ENCODE data around the gene ANKRD13B.
A peak's percentile ranks its signal among the peaks of the same experiment; 100 is the strongest.

Gene ANKRD13B

DNA sequence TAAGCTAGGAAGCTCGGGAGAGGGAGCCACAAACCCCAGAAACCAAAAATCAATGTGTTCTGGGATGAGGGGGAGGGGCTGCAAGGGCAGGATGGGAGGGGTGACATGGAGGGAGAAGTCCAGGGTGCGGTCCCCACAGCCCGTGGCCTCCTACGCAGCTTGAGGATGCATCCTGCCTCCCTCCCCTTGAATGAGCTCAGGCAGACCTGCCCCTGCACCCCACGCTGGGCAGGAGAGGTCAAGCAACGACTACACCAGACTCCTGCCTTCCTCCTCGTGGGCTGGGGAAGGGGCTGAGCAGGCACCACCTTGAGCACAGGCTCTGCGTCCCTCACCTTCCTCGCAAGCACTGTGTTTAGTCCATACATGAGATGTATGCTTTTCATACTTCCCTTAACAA, 3.9 kb downstream of the ANKRD13B start:
- no peak for DNase-seq

DNA sequence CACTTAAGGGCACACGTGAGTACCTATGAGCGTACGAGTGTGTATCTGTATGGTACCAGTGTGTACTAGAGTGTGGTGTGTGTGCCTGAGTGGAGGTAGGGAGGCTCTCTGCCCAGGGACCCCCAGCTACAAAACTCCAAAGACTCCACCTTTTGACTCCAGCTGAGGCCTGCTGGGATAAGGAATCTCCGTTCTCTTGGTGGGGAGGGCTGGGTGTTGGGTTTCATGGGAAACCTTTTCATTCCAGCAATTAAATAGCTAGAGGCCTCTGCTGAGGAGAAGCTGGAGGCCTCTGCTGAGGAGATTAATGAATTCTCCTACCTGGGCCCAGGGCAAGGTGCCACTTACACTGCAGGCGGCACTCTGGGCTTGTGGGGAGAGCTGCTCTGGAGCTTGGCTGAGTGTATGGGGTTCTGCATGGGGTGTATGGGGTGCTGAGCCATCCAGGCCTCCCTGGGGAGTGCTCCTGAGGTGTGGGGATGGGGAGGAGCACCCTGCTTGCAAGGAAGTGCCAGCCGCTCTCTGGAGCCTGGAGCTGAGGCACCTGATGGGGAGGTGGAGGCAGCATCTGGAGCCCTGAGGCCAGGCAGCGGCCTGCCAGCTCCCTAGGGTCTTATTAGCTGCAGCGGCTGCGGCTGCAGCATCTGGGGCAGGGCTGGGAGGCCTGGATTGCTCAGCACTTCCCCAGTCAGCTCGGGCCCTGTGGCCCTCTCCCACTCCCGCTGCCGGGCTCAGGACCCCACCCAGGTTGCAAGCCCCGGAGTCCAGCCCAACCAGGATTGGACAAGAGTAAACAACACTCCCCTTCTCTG, 4.6 kb downstream of the ANKRD13B start:
- no peak for DNase-seq

DNA sequence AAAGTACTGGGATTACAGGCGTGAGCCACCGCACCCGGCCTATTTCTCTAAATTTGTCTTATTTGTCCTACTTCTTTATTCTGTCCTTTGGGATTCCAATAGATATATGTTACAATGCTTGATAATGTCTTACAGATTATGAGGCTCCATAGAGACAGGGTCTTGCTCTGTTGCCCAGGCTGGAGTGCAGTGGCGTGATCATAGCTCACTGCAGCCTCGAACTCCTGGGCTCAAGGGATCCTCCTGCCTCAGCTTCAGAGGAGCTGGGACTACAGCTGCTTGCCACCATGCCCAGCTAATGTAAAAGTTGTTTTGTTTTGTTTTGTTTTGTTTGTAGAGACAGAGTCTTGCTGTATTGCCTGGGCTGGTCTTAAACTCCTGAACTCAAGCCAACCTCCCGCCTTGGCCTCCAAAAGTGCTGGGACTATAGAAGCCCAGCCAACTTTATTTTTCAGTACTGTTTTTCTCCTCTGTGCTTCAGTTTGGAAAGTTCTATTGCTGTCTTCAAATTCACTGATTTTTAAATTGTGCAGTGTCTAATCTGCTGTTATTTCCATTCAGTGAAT, 10.3 kb downstream of the ANKRD13B start:
- no peak for DNase-seq

DNA sequence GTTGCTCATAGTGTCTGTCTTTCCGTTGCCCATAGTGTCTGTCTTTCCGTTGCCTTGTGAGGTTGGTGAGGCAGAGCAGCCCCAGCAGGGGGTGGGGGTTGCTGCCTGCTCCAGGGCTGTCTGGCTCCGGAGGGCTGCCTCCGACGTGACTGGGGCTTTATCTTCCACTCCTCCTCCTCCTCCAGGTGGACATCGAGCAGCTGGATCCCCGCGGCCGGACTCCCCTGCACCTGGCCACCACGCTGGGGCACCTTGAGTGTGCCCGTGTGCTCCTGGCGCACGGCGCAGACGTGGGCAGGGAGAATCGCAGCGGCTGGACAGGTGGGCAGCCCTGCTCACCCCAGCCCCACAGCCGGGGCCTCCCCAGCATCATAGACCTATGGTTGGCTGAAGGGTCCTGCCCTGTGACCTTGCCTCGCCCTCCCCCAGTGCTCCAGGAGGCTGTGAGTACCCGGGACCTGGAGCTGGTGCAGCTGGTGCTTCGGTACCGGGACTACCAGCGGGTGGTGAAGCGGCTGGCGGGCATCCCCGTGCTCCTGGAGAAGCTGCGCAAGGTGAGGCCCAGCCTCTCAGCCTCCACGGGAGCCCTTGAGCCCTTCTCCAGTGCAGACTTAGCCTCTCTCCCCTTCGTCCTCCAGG, 14.7 kb downstream of the ANKRD13B start:
- no peak for DNase-seq

DNA sequence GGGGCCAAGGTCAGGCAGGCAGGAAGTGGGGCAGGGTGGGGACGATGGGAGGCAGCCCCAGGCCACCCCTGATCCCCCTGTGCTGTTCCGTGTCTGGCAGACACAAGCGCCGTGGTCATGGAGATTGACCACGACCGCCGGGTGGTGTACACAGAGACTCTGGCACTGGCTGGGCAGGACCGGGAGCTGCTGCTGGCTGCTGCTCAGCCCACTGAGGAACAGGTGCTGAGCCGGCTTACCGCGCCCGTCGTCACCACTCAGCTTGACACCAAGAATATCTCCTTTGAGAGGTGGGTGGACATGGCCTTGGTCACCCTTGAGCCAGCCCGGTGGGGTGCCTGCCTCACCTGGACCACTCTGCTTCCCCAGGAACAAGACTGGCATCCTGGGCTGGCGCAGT, 16.1 kb downstream of the ANKRD13B start:
- no peak for DNase-seq

DNA sequence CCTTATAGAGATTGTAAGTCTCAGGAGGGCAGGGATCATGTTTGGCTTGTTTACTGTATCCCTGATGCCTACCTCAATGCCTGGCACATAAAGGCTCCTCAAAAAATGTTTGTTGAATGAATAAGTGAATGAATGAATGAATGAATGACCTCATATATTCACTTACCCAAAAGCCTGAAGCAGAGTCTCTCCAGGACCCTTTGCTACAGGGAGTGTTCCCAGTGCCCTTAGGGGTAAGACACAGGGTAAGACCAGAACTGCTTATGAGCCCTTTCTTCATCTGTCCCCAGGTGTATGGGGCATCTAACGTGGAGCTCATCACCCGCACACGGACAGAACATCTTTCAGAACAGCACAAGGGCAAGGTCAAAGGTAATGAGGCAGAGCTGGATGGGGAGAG, 17.5 kb downstream of the ANKRD13B start:
- no peak for DNase-seq

DNA sequence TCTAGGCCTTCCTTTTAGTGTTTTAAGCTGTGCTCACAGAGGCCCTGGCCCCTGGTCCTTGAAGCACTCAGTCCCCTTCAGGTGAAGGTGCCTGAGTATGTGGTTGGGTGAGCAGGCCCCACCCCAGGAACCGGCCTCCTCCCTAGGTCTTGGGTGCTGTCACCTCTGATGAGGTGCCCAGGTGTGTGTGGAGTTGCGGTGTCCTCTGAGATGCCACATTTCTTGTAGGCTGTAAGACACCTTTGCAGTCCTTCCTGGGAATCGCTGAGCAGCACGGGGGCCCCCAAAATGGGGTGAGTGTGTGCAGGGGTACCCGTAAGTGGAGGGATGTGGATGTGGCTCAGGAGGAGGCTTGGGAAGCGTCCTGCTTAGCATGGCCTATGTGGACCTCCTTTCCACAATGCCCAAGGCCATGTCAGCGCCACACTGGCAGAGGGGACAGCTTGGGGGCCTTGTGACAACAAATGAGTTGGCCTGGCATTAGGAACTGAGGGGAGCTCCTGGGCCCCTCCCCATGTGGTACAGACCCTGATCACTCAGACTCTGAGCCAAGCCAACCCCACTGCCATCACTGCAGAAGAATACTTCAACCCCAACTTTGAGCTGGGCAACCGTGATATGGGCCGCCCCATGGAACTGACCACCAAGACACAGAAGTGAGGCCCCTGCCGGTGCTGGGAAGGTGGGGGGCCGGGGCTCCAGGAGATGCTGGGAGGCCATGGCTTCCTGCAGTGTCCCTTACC, 18.6 kb downstream of the ANKRD13B start:
- DNase-seq = no peak

DNA sequence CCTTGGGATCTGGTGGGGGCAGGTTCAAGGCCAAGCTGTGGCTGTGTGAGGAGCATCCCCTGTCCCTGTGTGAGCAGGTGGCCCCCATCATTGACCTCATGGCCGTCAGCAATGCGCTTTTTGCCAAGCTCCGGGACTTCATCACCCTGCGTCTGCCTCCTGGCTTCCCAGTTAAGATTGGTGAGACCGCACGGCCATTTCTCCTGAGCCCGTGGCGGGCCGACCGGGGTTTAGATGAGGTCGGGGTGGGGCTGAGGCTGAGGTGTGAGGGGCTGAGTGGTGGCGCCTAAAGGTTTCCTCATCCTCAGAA, 19.1 kb downstream of the ANKRD13B start:
- no peak for DNase-seq

DNA sequence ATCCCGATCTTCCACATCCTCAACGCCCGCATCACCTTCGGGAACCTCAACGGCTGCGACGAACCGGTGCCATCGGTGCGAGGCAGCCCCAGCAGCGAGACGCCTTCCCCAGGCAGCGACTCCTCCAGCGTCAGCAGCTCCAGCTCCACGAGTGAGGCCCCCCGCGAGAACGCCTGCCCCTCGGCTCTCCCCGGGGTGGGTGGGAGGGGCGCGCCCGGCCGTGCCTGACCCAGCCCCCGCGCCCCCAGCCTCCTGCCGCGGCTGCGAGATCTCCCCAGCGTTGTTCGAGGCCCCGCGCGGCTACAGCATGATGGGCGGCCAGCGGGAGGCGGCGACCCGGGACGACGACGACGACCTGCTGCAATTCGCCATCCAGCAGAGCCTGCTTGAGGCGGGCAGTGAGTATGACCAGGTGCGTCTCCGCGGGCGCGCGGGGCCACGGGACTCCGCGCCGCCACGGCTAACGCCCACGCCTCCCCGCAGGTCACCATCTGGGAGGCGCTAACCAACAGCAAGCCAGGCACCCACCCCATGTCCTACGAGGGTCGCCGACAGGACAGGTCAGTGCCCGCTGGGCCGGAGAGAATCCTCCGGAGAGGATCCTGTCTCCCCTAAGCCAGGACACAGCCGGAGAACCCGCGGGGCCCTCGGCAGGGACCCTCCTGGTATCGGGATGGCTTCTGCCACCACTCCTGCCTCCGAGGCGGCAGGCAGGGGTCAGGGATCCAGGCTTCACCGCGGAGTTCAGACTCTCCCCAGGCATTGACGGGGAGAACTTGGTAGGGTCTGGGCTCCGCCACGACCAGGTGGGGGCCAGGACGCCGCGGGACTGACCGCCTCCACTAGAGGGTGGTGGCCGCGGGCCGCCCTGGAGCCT, 19.7 kb downstream of the ANKRD13B start:
- no peak for DNase-seq

DNA sequence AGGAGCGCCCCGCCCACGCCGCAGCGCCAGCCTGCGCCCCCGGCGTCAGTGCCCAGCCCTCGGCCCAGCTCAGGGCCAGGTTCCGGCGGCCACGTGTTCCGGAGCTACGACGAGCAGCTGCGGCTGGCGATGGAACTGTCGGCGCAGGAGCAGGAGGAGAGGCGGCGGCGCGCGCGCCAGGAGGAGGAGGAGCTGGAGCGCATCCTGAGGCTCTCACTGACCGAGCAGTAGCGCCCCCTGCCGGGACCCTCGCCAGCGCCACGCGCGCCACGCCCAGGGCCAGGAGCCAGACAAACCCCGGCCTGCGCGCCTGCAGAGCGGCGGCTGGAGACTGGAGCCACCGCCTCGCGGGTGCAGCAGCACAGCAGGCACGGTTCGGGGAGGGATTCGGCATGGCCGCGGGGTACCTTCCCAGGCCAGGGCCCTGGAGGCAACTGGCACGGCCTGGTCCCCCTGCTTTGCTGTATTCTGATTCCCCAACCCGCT, 20.5 kb downstream of the ANKRD13B start:
- peak; percentile 97 for DNase-seq

DNA sequence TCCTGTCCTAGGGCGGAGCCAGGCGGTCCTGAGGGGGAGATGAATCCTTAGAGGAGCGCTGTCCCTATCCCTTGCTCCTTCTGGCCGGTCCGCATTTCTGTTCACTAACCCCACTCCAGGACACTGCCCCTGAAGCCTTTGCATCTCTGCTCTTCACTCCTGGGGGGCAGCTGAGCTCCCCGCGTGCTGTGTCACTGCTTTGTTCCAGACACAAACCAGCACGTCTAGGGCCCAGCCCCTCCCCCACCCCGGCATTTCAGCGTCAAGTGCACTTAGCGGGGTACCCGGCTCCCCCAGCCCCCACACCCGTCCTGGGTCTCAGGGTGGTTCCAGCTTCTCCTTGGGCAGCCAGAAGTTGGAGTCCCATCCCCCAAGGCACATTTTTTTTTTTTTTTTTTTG, 20.9 kb downstream of the ANKRD13B start:
- no peak for DNase-seq

DNA sequence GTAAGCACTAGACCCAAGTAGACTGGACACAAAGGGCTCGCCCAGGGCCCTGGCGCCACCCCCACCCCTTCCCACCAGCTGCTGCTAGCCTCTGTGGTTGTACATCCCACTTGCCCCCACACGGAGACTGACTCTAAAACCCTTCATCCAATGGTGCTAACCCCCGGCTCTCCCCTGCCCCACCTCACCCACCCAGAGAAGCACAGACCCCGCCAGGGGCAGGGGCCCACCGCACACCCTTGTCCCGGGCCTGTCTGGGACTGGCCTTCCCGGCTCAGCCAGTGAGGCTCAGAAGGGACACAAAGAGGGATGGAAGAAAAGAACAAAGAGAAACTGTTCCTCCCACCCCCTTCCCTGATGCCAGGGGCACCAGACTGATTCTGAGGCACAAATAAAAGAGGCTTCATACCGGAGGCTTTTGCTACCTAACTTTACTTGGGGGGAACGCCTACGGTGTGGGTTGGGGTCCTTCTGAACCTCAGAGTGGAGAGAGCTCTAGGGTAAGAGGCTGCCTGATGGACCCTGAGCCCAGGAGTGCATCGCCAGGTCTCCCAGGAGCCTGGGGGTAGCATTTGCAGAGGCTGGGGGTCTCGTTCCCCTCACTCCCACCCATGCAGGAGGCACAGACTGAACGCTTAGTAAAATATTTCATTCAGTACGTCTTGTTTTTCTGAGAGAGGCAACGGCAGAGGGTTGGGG, 21.6 kb downstream of the ANKRD13B start:
- DNase-seq = no peak

DNA sequence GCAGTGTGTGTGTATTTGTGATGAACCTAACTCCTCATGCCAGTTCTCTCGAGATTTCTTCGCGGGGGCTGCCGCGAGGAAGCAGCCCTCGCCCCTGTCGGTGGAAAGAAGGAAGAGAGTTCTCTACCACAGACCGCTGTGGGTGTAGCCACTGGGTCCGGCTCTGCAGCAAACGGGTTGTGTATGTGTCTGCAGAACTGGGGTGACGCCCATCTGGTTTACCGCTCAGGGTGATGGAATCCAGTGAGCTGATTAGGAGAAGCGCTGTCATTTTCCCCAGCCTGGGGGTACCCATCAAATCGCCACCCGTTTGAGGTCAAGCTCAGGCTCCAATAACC, 22.1 kb downstream of the ANKRD13B start:
- peak; percentile 79 for DNase-seq

DNA sequence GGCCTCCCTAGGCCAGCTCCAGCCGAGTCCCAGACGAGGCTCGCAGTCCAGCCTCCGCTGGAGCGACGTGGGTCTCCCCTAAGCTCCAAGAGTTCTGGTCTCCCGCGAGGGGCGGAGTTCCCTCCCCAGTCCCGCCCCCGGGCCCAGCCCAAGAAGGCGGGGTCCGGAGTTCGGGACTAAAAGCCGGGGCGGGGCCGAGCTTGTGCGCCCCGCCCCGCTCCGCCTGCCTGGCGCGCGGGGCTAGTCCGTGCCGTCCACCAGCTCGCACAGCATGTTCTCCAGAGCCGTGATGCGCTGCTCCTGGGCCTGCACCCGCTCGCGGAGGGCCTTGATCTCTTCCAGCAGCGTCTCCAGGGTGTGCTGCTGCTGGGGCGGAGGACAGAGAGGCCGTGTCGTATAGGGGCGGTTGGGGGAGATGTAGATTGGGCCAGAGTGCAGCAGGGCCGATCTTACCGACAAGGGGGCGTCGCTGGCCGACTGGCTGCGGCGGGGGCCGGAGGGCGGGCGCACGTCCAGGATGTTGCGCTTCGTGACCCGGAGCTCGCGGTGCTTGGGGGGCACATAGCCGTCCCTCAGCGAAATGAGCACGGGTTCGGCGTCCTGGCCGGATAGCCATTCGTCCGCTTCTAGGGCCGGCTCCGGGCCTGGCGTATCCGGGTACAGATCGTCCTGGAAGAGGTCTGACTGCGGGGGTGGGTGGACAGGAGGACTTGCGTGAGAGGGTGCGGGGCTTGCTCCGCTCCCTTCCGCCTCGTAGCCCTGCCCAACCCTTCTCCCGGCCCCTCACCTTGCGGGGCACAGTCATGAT, 22.8 kb downstream of the ANKRD13B start:
- peak; percentile 91 for DNase-seq

DNA sequence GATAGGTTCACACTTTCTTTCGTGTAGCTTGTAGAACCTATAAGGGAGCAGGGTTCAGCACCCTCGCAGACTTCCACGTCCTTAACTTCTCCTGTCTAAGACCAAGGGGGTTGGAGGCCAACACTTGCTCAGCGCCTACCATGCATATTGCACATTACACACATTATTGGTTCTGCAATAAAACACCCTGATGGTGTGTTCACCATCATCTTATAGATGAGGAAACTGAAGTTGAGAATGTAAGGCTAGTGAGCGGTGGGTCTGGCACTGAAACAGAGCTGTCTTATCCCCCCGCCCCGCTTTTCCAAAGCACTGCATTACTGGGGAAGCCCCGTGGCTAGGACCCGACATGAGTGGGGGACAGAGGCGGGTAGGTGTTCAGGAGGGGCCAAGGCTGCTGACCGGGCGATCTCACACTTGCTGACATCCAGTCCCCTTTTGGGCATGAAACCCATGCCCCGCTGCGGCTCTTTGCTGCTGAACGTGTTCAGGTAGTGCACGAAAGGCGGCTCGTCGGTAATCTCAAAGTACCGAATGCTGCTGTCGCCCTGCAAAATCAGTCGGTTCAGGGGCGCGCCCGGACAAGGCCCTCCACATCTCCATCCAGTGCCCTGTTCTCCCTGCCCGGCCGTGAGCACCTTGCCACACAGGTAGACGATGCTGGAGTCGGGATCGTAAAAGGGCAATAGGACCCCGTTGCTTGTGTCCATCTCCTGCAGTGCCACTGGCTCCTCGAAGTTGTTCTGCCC, 23.5 kb downstream of the ANKRD13B start:
- DNase-seq = no peak

DNA sequence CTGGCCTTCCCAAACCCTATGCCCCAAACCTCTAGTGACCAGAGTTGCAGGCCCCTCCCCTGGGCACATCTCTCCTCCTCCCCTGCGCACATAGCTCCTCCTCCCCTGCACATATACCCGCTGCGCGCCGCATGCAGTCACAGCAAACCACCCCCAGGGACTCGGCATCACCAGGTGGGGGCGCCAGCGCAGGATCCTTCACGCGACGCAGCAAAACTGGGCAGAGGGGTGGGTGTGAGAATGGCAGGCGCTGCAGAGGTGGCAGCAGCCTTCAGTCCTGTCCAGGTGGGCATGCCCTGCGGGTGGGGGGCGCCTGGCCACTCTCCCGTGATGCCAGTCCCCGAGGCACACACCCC, 24.2 kb downstream of the ANKRD13B start:
- DNase-seq = peak; percentile 97

DNA sequence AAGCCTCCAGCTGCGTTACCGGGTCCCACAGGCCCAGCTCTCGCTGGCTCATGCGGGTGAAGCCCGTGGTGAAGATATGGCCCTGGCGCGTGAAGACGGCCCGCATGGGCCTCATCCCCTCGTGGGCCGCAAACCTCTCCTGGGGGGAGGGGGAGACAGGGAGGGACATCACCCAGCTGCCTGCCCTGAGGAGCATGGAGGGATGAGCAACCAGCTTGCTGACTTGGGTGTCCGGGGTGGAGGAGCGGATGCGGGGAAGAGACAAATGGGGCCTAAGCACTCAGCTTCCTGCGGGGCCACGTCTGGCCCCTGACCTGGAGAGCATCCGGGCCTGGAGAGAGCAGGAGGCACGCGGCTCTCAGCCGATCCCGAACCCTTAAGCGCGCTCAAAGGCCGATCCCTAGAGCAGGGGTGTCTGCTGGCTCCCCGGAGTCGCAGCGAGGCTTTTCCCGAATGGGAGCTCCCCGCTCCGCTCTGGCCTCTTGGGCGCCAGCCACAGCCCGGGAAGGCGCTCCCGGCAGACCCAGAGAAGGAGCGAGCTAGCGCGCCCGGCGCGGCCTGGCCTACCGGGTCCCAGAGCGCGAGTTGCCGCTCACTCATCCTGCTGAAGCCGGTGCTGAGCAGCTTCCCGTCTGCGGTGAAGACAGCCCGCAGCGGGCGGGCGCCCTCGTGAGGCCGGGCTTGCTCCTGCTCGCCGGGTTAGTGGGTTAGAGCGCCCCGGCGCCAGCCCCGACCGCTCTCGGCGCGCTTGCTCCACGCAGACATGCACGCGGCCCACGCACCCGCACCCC, 24.7 kb downstream of the ANKRD13B start:
- DNase-seq = peak; percentile 95

DNA sequence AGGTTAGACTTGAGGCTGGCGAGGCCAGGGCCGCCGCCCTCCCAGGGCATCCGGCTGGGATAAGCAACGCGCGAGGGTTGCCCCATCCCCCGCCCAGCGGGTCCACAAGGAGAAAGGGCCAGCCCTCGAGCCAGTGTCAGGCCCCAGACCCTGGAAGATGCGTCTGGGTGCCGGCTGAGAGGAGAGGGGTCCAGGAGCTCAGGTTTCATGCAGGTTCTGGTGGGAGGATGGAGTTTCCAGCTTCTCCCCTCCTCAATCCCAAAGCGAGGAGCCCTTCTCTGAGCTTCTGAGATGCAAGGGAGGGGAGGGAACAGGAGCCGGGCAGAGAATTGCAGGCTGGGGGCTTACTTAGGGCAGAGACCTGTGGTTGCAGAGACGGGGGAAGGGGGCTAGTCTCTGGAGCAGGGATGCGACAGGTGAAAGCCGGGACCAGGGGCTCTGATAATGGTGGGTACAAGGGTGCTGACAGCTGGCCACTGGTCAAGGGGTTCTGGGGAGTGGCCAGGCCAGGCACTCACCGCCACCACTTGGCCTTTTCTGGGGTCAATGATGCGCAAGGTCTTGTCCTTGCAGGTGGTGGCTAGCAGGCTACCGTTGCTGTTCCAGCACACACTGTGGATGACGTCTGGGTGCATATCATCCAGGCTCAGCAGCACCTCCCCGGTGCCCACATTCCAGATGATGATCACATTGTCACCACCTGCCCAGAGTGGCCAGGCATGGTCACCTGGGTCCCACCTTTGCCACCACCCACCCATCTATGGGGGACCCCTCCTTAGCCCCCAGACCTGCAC, 25.5 kb downstream of the ANKRD13B start:
- no peak for DNase-seq

DNA sequence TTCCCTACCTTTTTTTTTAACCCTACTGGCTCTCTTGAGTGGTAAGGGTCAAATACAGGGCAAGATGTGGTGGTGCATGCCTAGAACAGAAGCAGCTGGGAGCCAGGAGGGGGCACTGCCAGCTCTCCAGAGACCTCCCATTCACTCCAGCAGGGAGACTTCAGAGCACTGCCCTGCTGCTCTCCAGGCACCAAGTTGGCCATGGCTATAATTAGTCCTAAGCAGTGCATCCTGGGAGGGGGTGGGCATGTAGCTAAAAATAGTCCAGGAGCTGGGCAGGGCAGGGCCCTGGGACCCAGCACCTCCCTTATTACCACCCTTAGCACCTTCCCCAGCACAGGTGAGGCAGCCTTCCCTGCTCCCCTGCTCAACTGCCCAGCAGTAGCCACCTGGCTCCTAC, 26.3 kb downstream of the ANKRD13B start:
- DNase-seq = no peak
